BJ (cell line): Measurements from ENCODE around the gene SUZ12. TPM values are rescaled to one million over a fixed set of nuclear protein-coding genes. Genes with fewer than 3 reads are reported as not detected.
"Not testable (repeated sequence)": the region's sequence is repeated elsewhere in the genome, so short reads cannot be mapped to it uniquely, and the experiment has no call there.

Experiments
- CTCF ChIA-PET: fragments of 350-600 bp; formaldehyde crosslinking; extraction: SDS; loops from one replicate; lab custom pipeline; 2021; ENCODE audit warnings: antibody characterized with exemption, inconsistent platforms; lab: Yijun Ruan, JAX
- POLR2A ChIA-PET: fragments of 300-600 bp; sonication (Branson Sonifier 250); formaldehyde crosslinking; extraction: SDS; loops from one replicate; lab custom pipeline; 2021; ENCODE audit warnings: antibody characterized with exemption; lab: Charles Lee
- DNase-seq: peaks from one replicate; pipeline ENCODE4 v3.0.0-alpha.2; 2011; ENCODE audit warnings: low read depth
- H3K27me3 ChIP-seq: 2 replicates; pipeline ENCODE4 v1.6.0; 2011; ENCODE audit warnings: low read length; ENCODE audit not compliant: control insufficient read depth, insufficient read depth
- H3K36me3 ChIP-seq: 2 replicates; pipeline ENCODE4 v1.5.1; 2011; ENCODE audit warnings: low read length; ENCODE audit not compliant: control insufficient read depth, insufficient read depth
- H3K4me3 ChIP-seq: 2 replicates; pipeline ENCODE4 v1.5.1; 2011; ENCODE audit warnings: low read depth, mild to moderate bottlenecking, control low read depth, low read length
- CTCF ChIP-seq: IDR thresholded peaks from 2 replicates; pipeline ENCODE4 v1.5.1; 2011; ENCODE audit warnings: low read depth, mild to moderate bottlenecking, control low read depth, inconsistent platforms, low read length, moderate library complexity; ENCODE audit not compliant: insufficient read depth
- polyA plus RNA-seq: library from polyadenylated mRNA; depleted of rRNA; stranded (reverse); fragments of >200 nt; gene quantifications from 2 replicates; pipeline ENCODE4 v1.2.3, GENCODE V29; 2011

The SUZ12 gene
- polyA plus RNA-seq, 1 experiment, result 4.7 TPM

DNA sequence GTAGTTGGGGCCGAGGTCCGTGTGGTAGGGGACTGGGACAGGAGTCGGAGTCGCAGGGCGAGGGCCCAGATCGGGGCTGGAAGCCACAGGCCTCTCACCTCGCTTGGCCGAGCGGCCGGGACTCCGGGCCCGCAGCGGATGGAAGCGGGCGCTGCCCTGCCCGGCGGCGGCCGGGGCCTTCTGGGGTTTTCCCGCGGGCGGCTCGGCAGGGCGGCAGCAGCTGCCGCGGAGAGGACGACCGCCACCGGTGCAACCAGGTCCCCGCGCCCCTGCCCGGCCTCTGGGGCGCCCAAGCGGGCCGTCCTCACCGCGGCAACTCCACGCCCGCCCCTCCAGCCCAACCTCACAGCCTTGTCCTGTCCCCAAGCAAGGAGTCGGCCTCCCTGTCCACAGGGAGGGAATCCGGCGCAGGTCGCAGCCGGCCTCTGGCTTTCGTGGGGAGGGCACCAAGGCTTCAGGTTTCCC is 19.7 kb upstream of the SUZ12 start:
- no peak for DNase-seq
- ChIA-PET CTCF (no interaction called here), POLR2A (no interaction called here)
- H3K4me3 ChIP-seq, result no peak overlapping the region
- no peaks in the 10 kb centered on the region for H3K27me3 ChIP-seq
- TF ChIP-seq CTCF, result no peak
- H3K36me3 ChIP-seq, result no peaks in the 10 kb centered on the region

- H3K36me3 ChIP-seq, H3K4me3 ChIP-seq, POLR2A ChIA-PET, H3K27me3 ChIP-seq, CTCF ChIA-PET, DNase-seq: not testable (repeated sequence)
These were observed 19.1 kb upstream of the SUZ12 start for GRCh38 chr17:31917721-31918120.

DNA sequence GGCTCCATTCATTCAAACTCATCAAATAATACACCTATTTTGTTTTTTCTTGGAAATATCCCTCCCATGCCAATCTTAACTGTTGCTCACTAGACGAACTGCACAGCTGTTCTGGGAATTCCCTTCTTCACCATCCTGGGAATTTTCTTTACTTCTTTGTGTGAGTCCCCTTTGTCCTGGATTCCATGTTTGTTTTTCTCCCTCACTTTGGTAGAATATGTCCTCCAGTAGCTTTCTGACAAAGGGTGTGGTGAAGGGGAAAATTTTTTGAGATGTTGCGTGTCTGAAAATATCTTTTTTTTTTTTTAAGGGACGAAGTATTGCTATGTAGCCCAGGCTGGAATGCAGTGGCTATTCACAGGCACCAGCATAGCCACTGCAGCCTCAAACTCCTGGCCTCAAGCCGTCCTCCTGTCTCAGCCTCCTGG is 18.1 kb upstream of the SUZ12 start:
- H3K36me3 ChIP-seq, result no peaks in the 10 kb centered on the region
- POLR2A ChIA-PET, result no interaction called here
- no peaks in the 10 kb centered on the region for H3K27me3 ChIP-seq
- no peak for TF ChIP-seq CTCF
- DNase-seq, result no peak
- CTCF ChIA-PET, result interaction anchor here (0.6 to 1.4 kb wide), 2 partner anchors 11 to 218 kb away, joined by 3 read pairs; no protein-coding TSS in a partner anchor
- H3K4me3 ChIP-seq, result no peak overlapping the region

DNA sequence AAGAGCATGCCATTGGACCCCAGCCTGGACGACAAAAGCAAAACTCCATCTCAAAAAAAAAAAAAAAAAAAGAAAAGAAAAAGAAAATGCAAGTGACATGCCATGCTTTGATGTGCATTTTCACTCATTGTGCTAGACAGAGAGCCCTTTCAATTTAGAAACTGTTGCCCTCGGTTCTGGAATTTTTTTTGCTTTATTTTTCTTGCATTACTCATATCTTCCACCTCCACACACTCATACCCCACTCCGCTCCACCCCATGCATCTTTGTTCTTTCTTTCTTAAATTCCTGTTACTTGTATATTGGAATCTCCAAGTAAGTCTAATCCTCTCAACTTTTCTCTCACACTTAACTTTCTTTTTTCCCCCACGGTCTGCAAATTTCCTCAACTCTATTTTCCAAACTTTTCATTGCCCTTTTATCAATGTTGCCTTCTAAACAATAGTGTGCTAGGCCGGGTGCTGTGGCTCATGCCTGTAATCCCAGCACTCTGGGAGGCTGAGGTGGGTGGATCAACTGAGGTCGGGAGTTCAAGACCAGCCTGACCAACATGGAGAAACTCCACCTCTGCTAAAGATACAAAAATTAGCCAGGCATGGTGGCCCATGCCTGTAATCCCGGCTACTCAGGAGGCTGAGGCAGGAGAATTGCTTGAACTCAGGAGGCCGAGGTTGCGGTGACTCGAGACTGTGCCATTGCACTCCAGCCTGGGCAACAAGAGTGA is 16.8 kb upstream of the SUZ12 start:
- no peak for TF ChIP-seq CTCF
- Histone ChIP-seq H3K36me3 (no peaks in the 10 kb centered on the region), H3K4me3 (no peak overlapping the region), H3K27me3 (no peaks in the 10 kb centered on the region)
- no peak for DNase-seq
- ChIA-PET POLR2A (no interaction called here), CTCF (interaction anchor here (0.9 to 1.4 kb wide), 2 partner anchors 12 to 15 kb away, joined by 3 read pairs; no protein-coding TSS in a partner anchor)

DNA sequence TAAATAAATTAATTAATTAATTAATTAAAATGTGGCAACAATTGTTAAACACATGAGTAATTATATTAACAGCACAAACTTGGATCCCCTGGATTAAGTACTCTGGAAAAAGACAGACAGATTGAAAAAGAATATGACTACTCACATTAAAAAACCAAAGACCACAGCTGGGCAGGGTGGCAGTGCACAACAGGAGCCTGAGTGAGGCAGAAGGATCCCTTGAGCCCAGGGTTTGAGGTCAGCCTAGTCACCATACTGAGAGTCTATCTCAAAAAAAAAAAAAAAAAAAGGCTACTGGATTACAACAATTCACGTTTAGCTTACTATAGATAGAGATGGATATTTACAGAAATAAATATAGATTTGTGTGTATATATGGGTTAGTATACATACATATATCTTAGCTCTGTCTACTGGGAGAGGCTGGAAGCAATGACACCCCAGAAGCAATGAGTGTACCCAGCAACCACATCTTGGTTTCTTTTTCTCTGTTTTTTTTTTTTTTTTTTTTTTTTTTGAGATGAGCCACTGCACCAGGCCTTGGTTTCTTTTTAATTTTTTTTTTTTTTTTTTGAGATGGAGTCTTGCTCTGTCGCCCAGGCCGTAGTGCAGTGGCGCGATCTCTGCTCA is 10.6 kb upstream of the SUZ12 start:
- Histone ChIP-seq H3K4me3 (no peak overlapping the region), H3K27me3 (no peaks in the 10 kb centered on the region), H3K36me3 (no peaks in the 10 kb centered on the region)
- TF ChIP-seq CTCF, result no peak
- no peak for DNase-seq
- ChIA-PET CTCF (no interaction called here), POLR2A (no interaction called here)
